ENCODE data around the gene SAFB2. TPM values are rescaled to one million over a fixed set of nuclear protein-coding genes. Genes with fewer than 3 reads are reported as not detected.

SAFB2 gene
- total and polyA plus RNA-seq, 2 of the 13 experiments (the other 11 are each of a cell fraction or from before 2014, with no cell fraction given), result 11.2 to 31.5 TPM

GRCh38 chr19:5622465-5623396, at the start of gene SAFB2, which contains the start of gene SAFB (continued):
- TF ChIP-seq, protein P1, sequence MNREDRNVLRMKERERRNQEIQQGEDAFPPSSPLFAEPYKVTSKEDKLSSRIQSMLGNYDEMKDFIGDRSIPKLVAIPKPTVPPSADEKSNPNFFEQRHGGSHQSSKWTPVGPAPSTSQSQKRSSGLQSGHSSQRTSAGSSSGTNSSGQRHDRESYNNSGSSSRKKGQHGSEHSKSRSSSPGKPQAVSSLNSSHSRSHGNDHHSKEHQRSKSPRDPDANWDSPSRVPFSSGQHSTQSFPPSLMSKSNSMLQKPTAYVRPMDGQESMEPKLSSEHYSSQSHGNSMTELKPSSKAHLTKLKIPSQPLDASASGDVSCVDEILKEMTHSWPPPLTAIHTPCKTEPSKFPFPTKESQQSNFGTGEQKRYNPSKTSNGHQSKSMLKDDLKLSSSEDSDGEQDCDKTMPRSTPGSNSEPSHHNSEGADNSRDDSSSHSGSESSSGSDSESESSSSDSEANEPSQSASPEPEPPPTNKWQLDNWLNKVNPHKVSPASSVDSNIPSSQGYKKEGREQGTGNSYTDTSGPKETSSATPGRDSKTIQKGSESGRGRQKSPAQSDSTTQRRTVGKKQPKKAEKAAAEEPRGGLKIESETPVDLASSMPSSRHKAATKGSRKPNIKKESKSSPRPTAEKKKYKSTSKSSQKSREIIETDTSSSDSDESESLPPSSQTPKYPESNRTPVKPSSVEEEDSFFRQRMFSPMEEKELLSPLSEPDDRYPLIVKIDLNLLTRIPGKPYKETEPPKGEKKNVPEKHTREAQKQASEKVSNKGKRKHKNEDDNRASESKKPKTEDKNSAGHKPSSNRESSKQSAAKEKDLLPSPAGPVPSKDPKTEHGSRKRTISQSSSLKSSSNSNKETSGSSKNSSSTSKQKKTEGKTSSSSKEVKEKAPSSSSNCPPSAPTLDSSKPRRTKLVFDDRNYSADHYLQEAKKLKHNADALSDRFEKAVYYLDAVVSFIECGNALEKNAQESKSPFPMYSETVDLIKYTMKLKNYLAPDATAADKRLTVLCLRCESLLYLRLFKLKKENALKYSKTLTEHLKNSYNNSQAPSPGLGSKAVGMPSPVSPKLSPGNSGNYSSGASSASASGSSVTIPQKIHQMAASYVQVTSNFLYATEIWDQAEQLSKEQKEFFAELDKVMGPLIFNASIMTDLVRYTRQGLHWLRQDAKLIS (CRISPR knock-in tag; IDR thresholded peaks at IDR 0.05), result no peak; the same call in 1 of the 2 replicates
- peak; percentile 51; the same call in 1 of the 2 replicates for TF ChIP-seq UBTF (CRISPR knock-in tag; IDR thresholded peaks at IDR 0.05)
- TF ChIP-seq ISX (CRISPR knock-in tag; conservative IDR thresholded peaks at IDR 0.05), result no peak
- no peak for TF ChIP-seq ZSCAN30 (CRISPR knock-in tag; IDR thresholded peaks at IDR 0.05)
- TF ChIP-seq ZNF547 (CRISPR knock-in tag; IDR thresholded peaks at IDR 0.05), result peak; percentile 92
- TF ChIP-seq, protein P2, sequence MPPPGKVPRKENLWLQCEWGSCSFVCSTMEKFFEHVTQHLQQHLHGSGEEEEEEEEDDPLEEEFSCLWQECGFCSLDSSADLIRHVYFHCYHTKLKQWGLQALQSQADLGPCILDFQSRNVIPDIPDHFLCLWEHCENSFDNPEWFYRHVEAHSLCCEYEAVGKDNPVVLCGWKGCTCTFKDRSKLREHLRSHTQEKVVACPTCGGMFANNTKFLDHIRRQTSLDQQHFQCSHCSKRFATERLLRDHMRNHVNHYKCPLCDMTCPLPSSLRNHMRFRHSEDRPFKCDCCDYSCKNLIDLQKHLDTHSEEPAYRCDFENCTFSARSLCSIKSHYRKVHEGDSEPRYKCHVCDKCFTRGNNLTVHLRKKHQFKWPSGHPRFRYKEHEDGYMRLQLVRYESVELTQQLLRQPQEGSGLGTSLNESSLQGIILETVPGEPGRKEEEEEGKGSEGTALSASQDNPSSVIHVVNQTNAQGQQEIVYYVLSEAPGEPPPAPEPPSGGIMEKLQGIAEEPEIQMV (CRISPR knock-in tag; IDR thresholded peaks at IDR 0.05; ENCODE audit: low read depth), result no peak; the same call in 1 of the 2 replicates
- TF ChIP-seq SMARCE1 (IDR thresholded peaks at IDR 0.05; ENCODE audit: borderline replicate concordance), result no peak
- peak; percentile 80; the same call in 1 of the 2 replicates for TF ChIP-seq KLF12 (CRISPR knock-in tag; IDR thresholded peaks at IDR 0.05; ENCODE audit: borderline replicate concordance)
- peak; percentile 69; the same call in 1 of the 2 replicates for TF ChIP-seq TEAD2 (CRISPR knock-in tag; IDR thresholded peaks at IDR 0.05)
- TF ChIP-seq ZSCAN31 (CRISPR knock-in tag; IDR thresholded peaks at IDR 0.05; ENCODE audit: low read depth), result peak; percentile 81
- no peak for TF ChIP-seq GPN1 (CRISPR knock-in tag; IDR thresholded peaks at IDR 0.05; ENCODE audit: borderline replicate concordance)
- no peak; the same call in 1 of the 2 replicates for TF ChIP-seq ZBTB1 (CRISPR knock-in tag; IDR thresholded peaks at IDR 0.05; ENCODE audit: borderline replicate concordance)
- peak; percentile 57; the same call in 1 of the 2 replicates for TF ChIP-seq CREB1 (IDR thresholded peaks at IDR 0.05)
- TF ChIP-seq CREB1 (CRISPR knock-in tag; IDR thresholded peaks at IDR 0.05), result peak; percentile 53; the same call in 1 of the 2 replicates
- peak; percentile 5; the same call in 1 of the 2 replicates for TF ChIP-seq ZNF563 (CRISPR knock-in tag; IDR thresholded peaks at IDR 0.05)
- TF ChIP-seq IKZF4 (CRISPR knock-in tag; IDR thresholded peaks at IDR 0.05; ENCODE audit: borderline replicate concordance, low read depth, not compliant biosample characterization), result peak; percentile 36
- peak; percentile 21; the same call in 1 of the 2 replicates for TF ChIP-seq CHD2 (IDR thresholded peaks at IDR 0.05; ENCODE audit: low read depth, low read length)
- TF ChIP-seq ZBTB46 (CRISPR knock-in tag; IDR thresholded peaks at IDR 0.05; ENCODE audit: borderline replicate concordance), result no peak
- TF ChIP-seq HOXD1 (CRISPR knock-in tag; IDR thresholded peaks at IDR 0.05), result peak; percentile 56; the same call in 1 of the 2 replicates
